ENCODE measurements around the gene GBF1. TPM values are rescaled to one million over a fixed set of nuclear protein-coding genes. Genes with fewer than 3 reads are reported as not detected.

The GBF1 gene
- total and polyA plus RNA-seq, 2 of the 13 experiments (the other 11 are each of a cell fraction or from before 2014, with no cell fraction given): 17.1 to 21.9 TPM

DNA sequence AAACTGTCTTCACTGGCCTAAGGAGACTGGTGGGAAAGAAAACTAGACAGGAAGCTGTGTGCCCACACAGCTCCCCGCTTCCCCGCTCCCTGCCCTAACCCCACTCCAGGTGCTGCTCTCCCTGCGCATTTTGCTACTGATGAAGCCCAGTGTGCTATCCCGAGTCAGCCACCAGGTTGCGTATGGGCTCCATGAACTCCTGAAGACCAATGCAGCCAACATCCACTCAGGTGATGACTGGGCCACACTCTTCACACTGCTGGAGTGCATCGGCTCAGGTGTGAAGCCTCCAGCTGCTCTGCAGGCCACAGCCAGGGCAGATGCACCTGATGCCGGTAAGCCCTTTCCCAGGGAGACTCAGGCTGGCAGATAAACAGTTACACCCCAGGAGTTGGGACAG lies 129.9 kb downstream of the GBF1 start:
- no TSS peak for BruUV-seq (replicated peaks)
- in situ Hi-C loops (cut with HindIII; ENCODE audit: extremely low pct_ligation_motif_present, low pct_unique_long_range_greater_than_20kb) (no loop called here), intact Hi-C loops (cut with micrococcal nuclease; ENCODE audit: unreplicated experiment) (no loop called here)
- WGBS (ENCODE audit: low lambda C conversion rate): 97% methylated on average over 7 of the region's 7 CpGs
- Histone ChIP-seq H2AFZ (ENCODE audit: low read length) (no peak overlapping the region), H3K4me2 (ENCODE audit: low read depth, low read length) (no peak overlapping the region), H3K4me1 (ENCODE audit: insufficient read depth, low read length) (no peaks in the 10 kb centered on the region), H3K9ac (ENCODE audit: insufficient read depth, low read depth, low read length) (no peak overlapping the region), H3K79me2 (ENCODE audit: insufficient read depth, low read length) (no peaks in the 10 kb centered on the region), H3K27ac (ENCODE audit: extremely low read length, insufficient read depth, low read length) (no peak overlapping the region), H3K9me3 (ENCODE audit: low read length) (no peaks in the 10 kb centered on the region), H3K4me3 (replicated peaks in 1 of 3; ENCODE audit: insufficient read depth in 1 of 3, low read depth in 2 of 3, low read length in 3 of 3) (no peak overlapping the region), H4K20me1 (ENCODE audit: insufficient read depth, low read length) (0 out of 2 replicates have a peak, but pooled peaks cover 2% of the 10 kb centered on the region), H3K27me3 (ENCODE audit: control insufficient read depth in 1 of 2, insufficient read depth in 2 of 2, low read length in 2 of 2) (no peaks in the 10 kb centered on the region), H3K36me3 (replicated peaks in 1 of 2; ENCODE audit: control insufficient read depth in 1 of 2, insufficient read depth in 2 of 2, low read length in 2 of 2) (peaks cover 27 to 69% of the 10 kb centered on the region in 2 experiments)
- DNase-seq (ENCODE audit: low spot score) (no peak), ATAC-seq (peak; percentile 69), FAIRE-seq (no peak)
- POLR2A ChIA-PET: interaction anchor here (0.5 kb wide), 1 partner anchor 204 kb away, joined by 3 read pairs; no protein-coding TSS in a partner anchor
- CTCF ChIA-PET (ENCODE audit: low intra/inter-chr PET ratio, low total read pairs): no interaction called here
- TF ChIP-seq STAG1 (CRISPR knock-in tag; IDR thresholded peaks at IDR 0.05) (peak; percentile 30; the same call in 1 of the 2 replicates), CTCF (CRISPR knock-in tag; IDR thresholded peaks at IDR 0.05) (peak; percentile 29; the same call in 1 of the 2 replicates)
- TF ChIP-seq, protein P1, sequence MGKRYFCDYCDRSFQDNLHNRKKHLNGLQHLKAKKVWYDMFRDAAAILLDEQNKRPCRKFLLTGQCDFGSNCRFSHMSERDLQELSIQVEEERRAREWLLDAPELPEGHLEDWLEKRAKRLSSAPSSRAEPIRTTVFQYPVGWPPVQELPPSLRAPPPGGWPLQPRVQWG (CRISPR knock-in tag; IDR thresholded peaks at IDR 0.05; ENCODE audit: borderline replicate concordance, low read depth): no peak

DNA sequence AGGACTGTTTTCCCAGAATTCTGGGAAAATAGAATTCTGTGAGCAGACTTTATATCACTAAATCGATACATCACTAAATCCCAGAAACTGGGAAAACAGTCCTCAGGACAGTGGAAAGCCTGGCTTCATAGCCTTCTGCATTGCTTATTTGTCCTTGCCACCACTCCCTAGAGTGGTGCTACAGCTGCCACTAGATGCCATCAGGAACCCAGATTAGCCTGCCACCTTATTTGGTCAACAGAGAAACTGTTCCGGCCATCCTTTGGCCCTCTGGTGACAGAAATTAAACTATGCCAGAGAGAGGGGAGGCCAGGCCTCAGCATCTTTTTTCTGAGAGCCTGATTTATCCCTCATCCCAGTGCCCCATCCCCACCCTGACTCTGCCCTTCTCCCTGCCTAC lies 130.5 kb downstream of the GBF1 start:
- no peak for DNase-seq (ENCODE audit: low spot score)
- H3K4me1 ChIP-seq (ENCODE audit: insufficient read depth, low read length): no peaks in the 10 kb centered on the region
- H3K4me3 ChIP-seq (replicated peaks in 1 of 3; ENCODE audit: insufficient read depth in 1 of 3, low read depth in 2 of 3, low read length in 3 of 3): no peak overlapping the region
- no peak overlapping the region for H2AFZ ChIP-seq (ENCODE audit: low read length)
- in situ Hi-C loops (cut with HindIII; ENCODE audit: extremely low pct_ligation_motif_present, low pct_unique_long_range_greater_than_20kb): no loop called here
- no TSS peak for BruUV-seq (replicated peaks)
- H4K20me1 ChIP-seq (ENCODE audit: insufficient read depth, low read length): 0 out of 2 replicates have a peak, but pooled peaks cover 2% of the 10 kb centered on the region
- H3K9ac ChIP-seq (ENCODE audit: insufficient read depth, low read depth, low read length): no peak overlapping the region
- H3K36me3 ChIP-seq (replicated peaks in 1 of 2; ENCODE audit: control insufficient read depth in 1 of 2, insufficient read depth in 2 of 2, low read length in 2 of 2): peaks cover 22 to 68% of the 10 kb centered on the region in 2 experiments
- no peaks in the 10 kb centered on the region for H3K79me2 ChIP-seq (ENCODE audit: insufficient read depth, low read length)
- WGBS (ENCODE audit: low lambda C conversion rate): 100% methylated on average over 2 of the region's 2 CpGs
- no peaks in the 10 kb centered on the region for H3K27me3 ChIP-seq (ENCODE audit: control insufficient read depth in 1 of 2, insufficient read depth in 2 of 2, low read length in 2 of 2)
- FAIRE-seq: no peak
- no peak; the same call in 2 of the 3 replicates for ATAC-seq
- intact Hi-C loops (cut with micrococcal nuclease; ENCODE audit: unreplicated experiment): no loop called here
- POLR2A ChIA-PET: interaction anchor here (0.5 kb wide), 1 partner anchor 205 kb away, joined by 3 read pairs; no protein-coding TSS in a partner anchor
- H3K9me3 ChIP-seq (ENCODE audit: low read length): no peaks in the 10 kb centered on the region
- H3K4me2 ChIP-seq (ENCODE audit: low read depth, low read length): no peak overlapping the region
- no peak overlapping the region for H3K27ac ChIP-seq (ENCODE audit: extremely low read length, insufficient read depth, low read length)
- CTCF ChIA-PET (ENCODE audit: low intra/inter-chr PET ratio, low total read pairs): no interaction called here
- no peak for TF ChIP-seq ZNF460 (CRISPR knock-in tag; IDR thresholded peaks at IDR 0.05; ENCODE audit: borderline replicate concordance)
- TF ChIP-seq ATF4 (CRISPR knock-in tag; IDR thresholded peaks at IDR 0.05): no peak
- TF ChIP-seq ZNF598 (CRISPR knock-in tag; IDR thresholded peaks at IDR 0.05; ENCODE audit: borderline replicate concordance): no peak
- no peak for TF ChIP-seq HCFC1 (IDR thresholded peaks at IDR 0.05; ENCODE audit: low read depth, low read length)
- TF ChIP-seq SNAPC2 (CRISPR knock-in tag; IDR thresholded peaks at IDR 0.05): no peak
- TF ChIP-seq HINFP (CRISPR knock-in tag; IDR thresholded peaks at IDR 0.05; ENCODE audit: low read depth): no peak
- TF ChIP-seq FOXA1 (IDR thresholded peaks at IDR 0.05): no peak
- TF ChIP-seq FOXA1 (CRISPR knock-in tag; IDR thresholded peaks at IDR 0.05): no peak
- no peak for TF ChIP-seq MIXL1 (CRISPR knock-in tag; IDR thresholded peaks at IDR 0.05)
- no peak for TF ChIP-seq STAT5B (CRISPR knock-in tag; IDR thresholded peaks at IDR 0.05)
